Measurements from ENCODE around the gene PRSS57.

Gene PRSS57

GRCh38 chr19:664913-665443, 30.3 kb downstream of the PRSS57 start:
- in situ Hi-C loops (cut with HindIII; ENCODE audit: low pct_unique_long_range_greater_than_20kb, low sequenced_read_pairs): no loop called here
- TF ChIP-seq JUND (IDR thresholded peaks at IDR 0.05; ENCODE audit: low read depth): no peak
- DNase-seq (ENCODE audit: low read depth in 1 of 2, low spot score in 1 of 2): peak; percentile 78 to 83

GRCh38 chr19:663682-664117, 31.6 kb downstream of the PRSS57 start:
- in situ Hi-C loops (cut with HindIII; ENCODE audit: low pct_unique_long_range_greater_than_20kb, low sequenced_read_pairs): no loop called here
- no peak for TF ChIP-seq JUND (IDR thresholded peaks at IDR 0.05; ENCODE audit: low read depth)
- no peak for DNase-seq (ENCODE audit: low read depth in 1 of 2, low spot score in 1 of 2)

GRCh38 chr19:662962-663681, 32.1 kb downstream of the PRSS57 start, which contains the start of gene RNF126:
RNF126 (minus strand) TSS chr19:663214; CDS start chr19:663121, 93 bp downstream.
- peak; percentile 92 to 94 for DNase-seq (ENCODE audit: low read depth in 1 of 2, low spot score in 1 of 2)
- in situ Hi-C loops (cut with HindIII; ENCODE audit: low pct_unique_long_range_greater_than_20kb, low sequenced_read_pairs): no loop called here
- TF ChIP-seq JUND (IDR thresholded peaks at IDR 0.05; ENCODE audit: low read depth): no peak

- peak; percentile 45 to 47 for DNase-seq (ENCODE audit: low read depth in 1 of 2, low spot score in 1 of 2)
- TF ChIP-seq JUND (IDR thresholded peaks at IDR 0.05; ENCODE audit: low read depth): no peak
- in situ Hi-C loops (cut with HindIII; ENCODE audit: low pct_unique_long_range_greater_than_20kb, low sequenced_read_pairs): no loop called here
These were observed 32.9 kb downstream of the PRSS57 start for GRCh38 chr19:662207-662961.

GRCh38 chr19:661427-662196, 33.6 kb downstream of the PRSS57 start:
- DNase-seq (ENCODE audit: low read depth in 1 of 2, low spot score in 1 of 2): peak; percentile 20 to 44
- no peak for TF ChIP-seq JUND (IDR thresholded peaks at IDR 0.05; ENCODE audit: low read depth)
- in situ Hi-C loops (cut with HindIII; ENCODE audit: low pct_unique_long_range_greater_than_20kb, low sequenced_read_pairs): no loop called here

GRCh38 chr19:660793-661426, 34.3 kb downstream of the PRSS57 start:
- no peak for DNase-seq (ENCODE audit: low read depth in 1 of 2, low spot score in 1 of 2)
- TF ChIP-seq JUND (IDR thresholded peaks at IDR 0.05; ENCODE audit: low read depth): no peak
- in situ Hi-C loops (cut with HindIII; ENCODE audit: low pct_unique_long_range_greater_than_20kb, low sequenced_read_pairs): no loop called here

- DNase-seq (ENCODE audit: low read depth in 1 of 2, low spot score in 1 of 2): no peak
- in situ Hi-C loops (cut with HindIII; ENCODE audit: low pct_unique_long_range_greater_than_20kb, low sequenced_read_pairs): no loop called here
- no peak for TF ChIP-seq JUND (IDR thresholded peaks at IDR 0.05; ENCODE audit: low read depth)
These were observed 36.1 kb downstream of the PRSS57 start for GRCh38 chr19:658916-659839.

- in situ Hi-C loops (cut with HindIII; ENCODE audit: low pct_unique_long_range_greater_than_20kb, low sequenced_read_pairs): no loop called here
- no peak for TF ChIP-seq JUND (IDR thresholded peaks at IDR 0.05; ENCODE audit: low read depth)
- DNase-seq (ENCODE audit: low read depth in 1 of 2, low spot score in 1 of 2): no peak
These were observed 37.0 kb downstream of the PRSS57 start for GRCh38 chr19:658059-658839.

- TF ChIP-seq JUND (IDR thresholded peaks at IDR 0.05; ENCODE audit: low read depth): no peak
- no peak for DNase-seq (ENCODE audit: low read depth in 1 of 2, low spot score in 1 of 2)
- in situ Hi-C loops (cut with HindIII; ENCODE audit: low pct_unique_long_range_greater_than_20kb, low sequenced_read_pairs): no loop called here
These were observed 37.6 kb downstream of the PRSS57 start for GRCh38 chr19:657611-658010.

- TF ChIP-seq JUND (IDR thresholded peaks at IDR 0.05; ENCODE audit: low read depth): no peak
- no peak for DNase-seq (ENCODE audit: low read depth in 1 of 2, low spot score in 1 of 2)
These were observed 38.3 kb downstream of the PRSS57 start for GRCh38 chr19:656751-657559.

More at GRCh38 chr19:656751-657559, 38.3 kb downstream of the PRSS57 start:
- in situ Hi-C loops (cut with HindIII; ENCODE audit: low pct_unique_long_range_greater_than_20kb, low sequenced_read_pairs): no loop called here

Measured in T47D (cell line).